ENCODE results near the gene PSMD3.

- TF ChIP-seq REST (IDR thresholded peaks at IDR 0.05) (no peak), CTCF (IDR thresholded peaks at IDR 0.05) (no peak), SREBF2 (IDR thresholded peaks at IDR 0.05) (no peak)
Observed at GRCh38 chr17:39970157-39970692, 10.4 kb upstream of the PSMD3 start.
